ENCODE measurements around the gene ZNF451. TPM values are rescaled to one million over a fixed set of nuclear protein-coding genes. Genes with fewer than 3 reads are reported as not detected.

Gene ZNF451
- total RNA-seq, 2 experiments from 2014 or later = 48.7 to 50.6 TPM

DNA sequence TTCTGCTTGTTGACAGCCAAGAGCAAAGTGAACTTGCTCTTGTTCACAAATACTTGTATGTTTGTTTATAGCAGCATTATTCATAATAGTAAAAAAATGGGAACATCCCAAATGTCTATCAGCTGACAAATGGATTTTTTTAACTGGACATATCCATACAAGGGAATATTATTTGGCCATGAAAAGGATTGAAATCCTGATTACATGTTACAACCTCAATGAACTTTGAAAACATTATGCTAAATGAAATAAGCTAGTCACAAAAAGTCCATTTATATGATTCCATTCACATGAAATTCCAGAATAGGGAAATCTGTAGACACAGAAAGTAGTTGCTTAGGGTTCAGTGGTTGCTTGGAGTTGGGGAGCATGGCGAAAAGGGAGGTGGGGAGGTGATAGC is 53.7 kb downstream of the ZNF451 start:
- ChIA-PET POLR2A (no interaction called here), CTCF (interaction anchor here (0.6 kb wide), 1 partner anchor 11 kb away, joined by 3 read pairs; no protein-coding TSS in a partner anchor)

DNA sequence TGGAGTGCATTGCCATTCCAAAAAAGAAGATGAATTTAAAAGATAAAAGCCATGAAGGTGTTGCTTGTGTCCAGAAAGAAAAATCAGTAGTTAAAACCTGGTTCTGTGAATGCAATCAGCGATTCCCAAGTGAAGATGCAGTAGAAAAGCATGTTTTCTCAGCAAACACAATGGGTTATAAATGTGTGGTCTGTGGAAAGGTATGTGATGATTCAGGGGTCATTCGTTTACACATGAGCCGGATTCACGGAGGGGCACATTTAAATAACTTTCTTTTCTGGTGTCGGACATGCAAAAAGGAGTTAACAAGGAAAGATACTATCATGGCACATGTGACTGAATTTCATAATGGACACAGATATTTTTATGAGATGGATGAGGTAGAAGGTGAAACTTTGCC is 57.4 kb downstream of the ZNF451 start:
- POLR2A ChIA-PET = interaction anchor here (1.1 kb wide), 1 partner anchor 10 kb away, joined by 3 read pairs; no protein-coding TSS in a partner anchor
- CTCF ChIA-PET = no interaction called here

DNA sequence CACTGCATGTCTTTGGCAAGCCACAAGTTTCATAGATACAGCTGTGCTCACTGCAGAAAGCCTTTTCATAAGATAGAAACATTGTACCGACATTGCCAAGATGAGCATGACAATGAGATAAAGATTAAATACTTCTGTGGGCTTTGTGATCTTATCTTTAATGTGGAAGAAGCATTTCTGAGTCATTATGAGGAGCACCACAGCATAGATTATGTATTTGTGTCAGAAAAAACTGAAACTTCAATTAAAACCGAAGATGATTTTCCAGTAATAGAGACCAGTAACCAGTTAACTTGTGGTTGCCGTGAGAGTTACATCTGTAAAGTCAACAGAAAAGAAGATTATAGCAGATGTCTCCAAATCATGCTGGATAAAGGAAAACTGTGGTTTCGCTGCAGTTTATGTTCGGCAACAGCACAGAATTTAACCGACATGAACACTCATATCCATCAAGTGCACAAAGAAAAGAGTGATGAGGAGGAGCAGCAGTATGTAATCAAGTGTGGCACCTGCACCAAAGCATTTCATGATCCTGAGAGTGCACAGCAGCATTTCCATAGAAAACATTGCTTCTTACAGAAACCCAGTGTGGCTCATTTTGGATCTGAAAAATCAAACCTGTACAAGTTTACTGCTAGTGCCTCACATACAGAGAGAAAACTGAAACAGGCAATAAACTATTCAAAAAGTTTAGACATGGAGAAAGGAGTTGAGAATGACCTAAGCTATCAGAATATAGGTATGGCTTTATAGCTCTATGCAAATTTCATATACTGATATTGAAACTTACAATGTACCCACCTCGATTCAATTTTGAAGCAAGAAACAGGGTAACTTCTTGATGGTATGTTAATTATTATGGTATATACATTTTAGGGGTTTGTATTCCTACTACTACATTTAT is 58.2 kb downstream of the ZNF451 start:
- POLR2A ChIA-PET = interaction anchor here (1.1 kb wide), 1 partner anchor 11 kb away, joined by 3 read pairs; no protein-coding TSS in a partner anchor
- CTCF ChIA-PET = no interaction called here

DNA sequence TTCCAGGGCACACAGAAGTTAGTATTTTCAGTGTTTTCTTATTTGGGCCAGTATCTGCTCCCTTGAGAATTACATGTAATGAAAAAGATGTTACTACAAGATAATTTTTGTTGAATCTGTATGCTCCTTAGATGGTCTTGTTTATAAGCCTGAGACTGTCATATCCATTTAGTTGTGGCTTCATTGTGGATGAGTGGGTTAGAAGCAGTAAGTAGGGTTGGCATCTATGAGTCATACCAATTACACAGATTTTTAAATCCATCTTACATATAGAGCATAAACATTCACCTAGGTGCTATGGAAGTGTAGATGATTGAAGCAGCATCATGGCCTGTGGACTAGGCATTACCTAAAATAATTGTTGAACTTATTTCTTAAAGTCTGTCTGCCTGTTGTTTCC is 68.7 kb downstream of the ZNF451 start:
- ChIA-PET POLR2A (no interaction called here), CTCF (no interaction called here)

DNA sequence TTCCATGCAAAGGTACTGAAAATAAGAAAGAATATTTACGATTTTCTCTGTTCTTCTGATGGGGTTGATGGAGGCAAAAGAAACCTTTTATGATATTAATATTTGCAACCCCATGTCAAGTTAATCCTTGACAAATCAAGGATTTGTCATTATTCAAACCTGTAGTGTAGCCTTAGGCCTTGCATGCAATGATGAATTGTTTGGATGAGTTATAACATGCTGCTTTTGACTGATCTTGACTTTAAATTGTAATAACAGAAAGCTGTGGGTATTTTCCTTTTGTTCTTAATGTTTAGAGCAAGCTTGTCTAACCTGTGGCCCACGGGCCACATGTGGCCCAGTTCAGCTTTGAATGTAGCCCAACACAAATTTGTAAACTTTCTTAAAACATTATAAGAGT is 69.1 kb downstream of the ZNF451 start:
- POLR2A ChIA-PET = no interaction called here
- CTCF ChIA-PET = no interaction called here

DNA sequence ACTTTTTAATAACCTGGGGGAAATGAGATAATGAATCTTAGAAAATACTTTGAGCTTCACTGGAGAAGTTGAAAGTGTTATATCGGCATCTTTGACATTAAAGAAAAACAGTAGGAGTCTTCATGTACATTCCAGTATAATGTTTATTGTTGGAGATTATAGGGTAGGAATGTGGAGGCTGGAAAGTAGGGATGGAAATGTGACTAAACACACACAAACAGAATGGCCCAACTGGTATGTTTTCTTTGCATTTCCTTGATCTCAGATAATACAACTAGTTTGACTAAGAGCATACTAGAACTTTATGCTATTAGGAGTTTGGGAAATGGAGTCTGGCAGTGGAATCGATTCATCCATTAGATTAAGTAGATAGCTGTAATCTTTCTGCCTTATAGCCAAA is 72.0 kb downstream of the ZNF451 start:
- ChIA-PET POLR2A (no interaction called here), CTCF (no interaction called here)

DNA sequence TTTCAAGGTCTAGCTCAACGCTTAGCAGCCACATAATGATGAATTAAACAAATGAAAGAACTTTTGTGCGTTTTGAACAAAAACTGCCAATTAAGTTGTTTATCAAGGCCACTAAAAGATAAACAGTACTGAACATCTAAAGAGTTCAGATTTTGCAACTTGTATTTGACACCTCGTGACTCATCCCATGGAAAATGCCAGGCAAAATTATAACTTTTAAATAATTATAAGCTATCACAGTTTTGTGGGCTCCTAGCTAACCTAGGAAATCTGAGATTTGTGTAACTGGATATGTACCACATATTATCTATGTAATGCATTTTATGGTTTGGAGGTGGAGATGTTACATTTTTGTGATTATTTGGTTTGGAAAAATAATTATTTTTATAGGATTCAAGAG is 72.5 kb downstream of the ZNF451 start:
- POLR2A ChIA-PET = no interaction called here

DNA sequence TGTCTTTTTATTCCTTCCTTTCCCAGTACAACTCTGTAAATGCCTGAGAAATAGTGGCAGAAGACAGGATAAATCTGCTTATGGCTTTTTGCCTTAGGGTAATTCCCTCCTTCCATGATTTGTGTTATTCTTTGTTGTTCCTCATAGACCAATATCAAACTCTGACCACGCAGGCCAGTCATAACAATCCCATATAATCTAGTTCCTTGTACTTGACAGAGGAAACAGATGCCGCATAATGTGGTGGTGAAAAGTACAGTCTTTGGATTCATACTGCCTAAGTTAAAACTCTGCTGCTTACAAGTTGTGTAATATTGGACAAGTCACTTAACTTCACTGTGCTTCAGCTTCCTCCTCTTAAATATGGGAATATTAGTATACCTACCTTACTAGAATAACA is 74.0 kb downstream of the ZNF451 start:
- CTCF ChIA-PET = no interaction called here
- POLR2A ChIA-PET = no interaction called here

More for the DNA sequence above, 72.5 kb downstream of the ZNF451 start:
- CTCF ChIA-PET = no interaction called here

DNA sequence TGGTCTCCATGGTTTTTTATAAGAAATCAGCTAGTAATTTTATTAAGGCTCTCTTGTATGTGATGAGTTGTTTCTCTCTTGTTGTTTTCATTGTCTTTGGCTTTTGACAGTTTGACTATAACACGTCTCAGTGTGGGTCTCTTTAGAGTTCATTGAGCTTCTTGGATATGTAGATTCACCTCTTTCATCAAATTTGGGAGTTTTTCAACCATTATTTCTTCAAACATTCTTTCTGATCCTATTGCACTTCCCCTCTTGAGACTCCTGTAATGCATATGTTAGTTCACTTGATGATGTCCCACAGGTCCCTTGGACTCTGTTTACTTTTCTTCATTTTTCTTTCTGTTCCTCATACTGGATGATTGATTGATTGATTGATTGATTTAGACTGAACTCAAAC is 75.1 kb downstream of the ZNF451 start:
- CTCF ChIA-PET = no interaction called here
- POLR2A ChIA-PET = interaction anchor here (0.7 kb wide), 1 partner anchor 245 kb away, joined by 3 read pairs; no protein-coding TSS in a partner anchor

DNA sequence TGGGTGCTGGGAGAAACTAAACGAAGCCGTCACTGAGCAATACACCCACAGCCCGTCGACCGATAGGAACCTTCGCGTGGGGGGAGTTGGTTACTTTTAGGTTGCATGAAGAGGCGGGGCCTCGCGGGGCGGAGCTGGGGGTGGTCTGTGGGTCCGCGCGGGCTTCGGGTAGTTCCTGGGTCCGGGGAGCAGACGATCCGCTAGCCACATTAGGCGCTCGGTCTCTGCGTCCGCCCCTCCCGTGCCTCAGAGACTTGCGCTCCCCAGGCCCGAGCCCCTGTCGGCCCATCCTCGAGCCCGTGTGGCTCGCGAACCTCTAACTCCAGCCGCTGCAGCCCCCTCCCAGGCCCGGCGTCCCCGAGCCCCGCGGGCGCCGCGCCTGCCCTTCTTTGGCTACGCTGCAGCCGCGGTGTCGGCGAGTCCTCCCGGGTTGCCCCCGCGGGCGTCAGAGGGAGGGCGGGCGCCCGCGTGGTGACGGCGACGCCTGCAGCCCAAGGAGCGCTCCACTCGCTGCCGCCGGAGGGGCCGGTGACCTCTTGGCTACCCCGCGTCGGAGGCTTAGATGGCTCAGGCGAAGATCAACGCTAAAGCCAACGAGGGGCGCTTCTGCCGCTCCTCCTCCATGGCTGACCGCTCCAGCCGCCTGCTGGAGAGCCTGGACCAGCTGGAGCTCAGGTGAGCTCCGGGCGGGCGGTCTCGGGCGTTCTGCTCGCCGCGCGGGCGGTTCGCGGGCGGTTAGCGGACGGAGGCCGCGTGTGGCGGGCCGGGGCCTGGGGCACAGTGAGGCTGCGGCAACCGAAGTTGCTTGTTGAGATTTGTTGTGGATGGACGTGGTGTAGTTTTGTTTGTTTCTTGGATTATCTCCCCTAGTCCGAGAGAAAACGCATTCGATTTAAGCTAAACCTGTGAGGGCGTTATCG is 82.4 kb downstream of the ZNF451 start, which contains the start of gene BAG2:
Gene BAG2 (plus strand): TSS at position 191 of the 920 bp plus-strand sequence. CDS start 372 bp downstream, at position 563.
- POLR2A ChIA-PET = interaction anchor here (1.2 to 1.4 kb wide), 3 partner anchors 49 to 145 kb away, joined by 3 to 5 read pairs (median 5); partner anchors contain the start of gene PRIM2
- CTCF ChIA-PET = interaction anchor here (1.3 kb wide), 1 partner anchor 50 kb away, joined by 4 read pairs; the partner anchor contains the start of gene RAB23

DNA sequence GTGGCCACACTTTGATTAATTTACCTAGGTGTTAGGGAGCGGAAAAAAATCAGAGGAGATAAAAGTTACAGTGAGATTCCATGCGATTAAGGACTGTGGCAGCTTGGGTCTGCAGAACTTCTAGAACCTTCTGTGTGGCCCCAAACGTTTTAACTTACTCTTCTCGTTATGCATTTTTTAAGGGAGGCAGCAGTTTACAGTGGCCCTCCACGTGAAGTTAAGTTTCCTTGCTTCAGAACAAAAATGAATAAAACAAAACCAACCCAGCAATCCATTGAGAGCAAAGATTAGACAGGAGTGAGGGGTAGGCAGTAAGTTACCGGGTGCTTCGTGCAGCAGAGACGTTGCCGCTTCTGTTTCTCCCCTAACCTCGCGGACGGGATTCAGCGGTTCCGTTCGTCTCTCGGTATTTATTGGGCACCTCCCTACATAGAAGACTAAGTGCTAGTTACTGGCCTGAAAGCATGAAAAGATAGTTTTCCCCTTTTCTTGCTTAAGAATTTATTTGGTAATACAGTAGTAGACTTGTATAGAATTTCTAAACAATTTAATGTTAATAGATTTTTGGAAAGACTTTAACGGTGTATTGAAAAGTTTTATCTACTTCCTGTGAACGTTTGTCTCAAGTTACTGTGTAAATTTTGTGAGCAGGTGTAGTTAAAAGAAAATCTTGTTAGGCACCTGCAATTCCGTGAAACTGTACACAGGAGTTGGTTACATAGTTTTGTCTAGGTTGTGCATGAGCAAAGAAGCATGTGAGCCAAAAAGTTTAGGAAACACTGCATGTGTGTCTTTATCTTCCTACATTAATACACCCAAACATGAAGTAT is 83.3 kb downstream of the ZNF451 start:
- CTCF ChIA-PET = no interaction called here

DNA sequence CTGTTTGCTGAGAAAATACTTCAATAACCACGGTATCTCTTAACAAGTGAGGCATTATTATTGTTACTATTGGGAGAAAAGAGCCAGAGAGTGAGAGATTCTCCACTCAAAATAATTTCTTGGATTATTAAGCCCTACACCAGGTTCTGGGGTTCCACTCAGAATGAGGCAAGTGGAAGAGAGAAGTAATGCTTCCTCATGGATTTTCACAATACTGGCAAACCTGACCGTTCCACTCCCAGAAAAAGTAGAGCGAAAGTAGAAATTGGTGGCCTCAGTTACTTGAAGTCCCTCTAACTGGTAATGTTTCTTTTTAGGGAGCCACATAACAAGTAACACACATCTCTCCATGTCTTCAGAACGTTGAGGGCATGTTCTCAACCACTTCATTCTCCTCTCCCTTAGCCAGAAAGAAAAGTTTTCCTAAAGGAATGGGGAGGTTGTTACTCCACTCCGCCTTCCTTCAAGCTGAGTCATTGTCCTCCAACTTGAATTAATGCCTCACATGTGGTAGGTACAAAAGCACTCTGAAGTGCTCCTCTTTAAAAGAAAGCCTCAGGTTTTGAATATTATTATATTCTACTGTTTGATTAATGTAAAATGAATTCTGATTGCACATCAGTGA is 84.0 kb downstream of the ZNF451 start:
- ChIA-PET POLR2A (no interaction called here), CTCF (no interaction called here)

More for the DNA sequence above, 83.3 kb downstream of the ZNF451 start:
- POLR2A ChIA-PET = interaction anchor here (1.2 to 1.4 kb wide), 2 partner anchors 80 to 144 kb away, joined by 3 to 5 read pairs; partner anchors contain the start of gene PRIM2

DNA sequence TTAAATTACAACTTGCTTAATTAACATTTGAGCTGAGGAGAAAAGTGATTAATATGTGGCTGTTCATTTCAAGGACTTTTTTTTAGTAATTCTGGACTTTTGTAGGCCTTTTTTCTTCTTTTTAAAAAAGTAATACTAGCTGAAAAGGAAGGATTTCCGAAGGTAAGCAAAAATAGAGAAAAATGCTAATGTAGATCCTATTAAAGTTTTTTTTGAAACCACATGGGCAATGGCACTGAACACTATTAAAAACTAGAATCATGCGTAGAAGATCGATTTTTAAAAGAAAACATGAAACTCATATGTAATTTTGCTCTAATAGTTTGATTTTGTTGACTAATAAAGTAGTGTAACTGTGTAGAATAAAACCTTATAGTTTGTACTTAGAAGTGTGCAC is 84.5 kb downstream of the ZNF451 start:
- CTCF ChIA-PET = no interaction called here
- POLR2A ChIA-PET = no interaction called here

DNA sequence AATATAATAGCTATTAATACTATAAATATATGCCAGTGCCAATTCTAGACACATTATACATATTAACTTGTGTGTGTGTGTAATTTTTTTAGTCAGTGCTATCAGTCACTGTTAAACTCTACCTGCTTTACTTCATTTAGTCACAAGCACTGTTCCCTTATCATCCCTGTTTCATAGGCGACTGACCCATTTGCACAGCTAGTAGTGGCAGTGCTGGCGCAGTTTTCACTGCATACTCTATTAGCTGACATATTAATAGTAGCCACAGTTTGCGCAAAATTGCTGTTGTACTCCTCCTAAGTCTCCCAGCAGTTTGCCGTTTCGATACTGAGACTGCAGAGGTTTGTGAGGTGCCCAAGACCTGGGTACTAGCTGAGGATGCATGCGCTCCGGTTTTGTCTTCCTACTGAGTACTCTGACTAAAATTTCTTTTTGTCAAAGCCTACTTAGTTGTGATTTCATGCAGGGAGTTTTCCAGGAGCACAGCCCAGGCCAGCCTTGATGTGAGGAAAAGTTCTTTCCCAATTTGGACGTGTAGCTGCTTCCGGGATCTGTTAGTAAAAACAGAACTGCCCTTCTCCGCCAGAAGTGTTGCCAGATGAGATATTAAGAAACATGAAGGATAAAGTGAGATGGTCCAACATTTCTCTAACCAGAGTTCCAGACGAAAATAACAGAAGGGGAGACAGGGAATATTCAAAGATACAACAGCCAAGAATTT is 87.7 kb downstream of the ZNF451 start:
- CTCF ChIA-PET = no interaction called here

DNA sequence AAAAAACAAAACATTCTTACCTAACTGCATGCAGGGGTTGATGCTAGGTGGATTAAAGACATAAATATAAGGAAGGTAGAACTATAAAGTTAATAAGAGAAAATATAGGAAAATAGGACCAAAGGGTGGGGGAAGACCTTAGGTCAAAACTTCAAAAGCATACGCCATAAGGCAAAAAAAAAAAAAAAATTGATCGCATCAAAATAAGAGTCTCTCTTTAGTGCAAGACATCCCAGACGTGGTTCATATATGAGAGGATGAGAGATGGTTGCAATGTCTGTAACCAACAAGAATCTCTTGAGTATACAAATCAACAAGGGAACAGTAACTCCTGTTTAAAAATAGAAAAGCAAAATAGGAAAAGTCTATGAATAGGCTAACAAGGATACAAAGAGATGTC is 90.6 kb downstream of the ZNF451 start:
- CTCF ChIA-PET = no interaction called here
- POLR2A ChIA-PET = no interaction called here

More for the DNA sequence above, 87.7 kb downstream of the ZNF451 start:
- POLR2A ChIA-PET = interaction anchor here (0.6 kb wide), 1 partner anchor 127 kb away, joined by 3 read pairs; no protein-coding TSS in a partner anchor

DNA sequence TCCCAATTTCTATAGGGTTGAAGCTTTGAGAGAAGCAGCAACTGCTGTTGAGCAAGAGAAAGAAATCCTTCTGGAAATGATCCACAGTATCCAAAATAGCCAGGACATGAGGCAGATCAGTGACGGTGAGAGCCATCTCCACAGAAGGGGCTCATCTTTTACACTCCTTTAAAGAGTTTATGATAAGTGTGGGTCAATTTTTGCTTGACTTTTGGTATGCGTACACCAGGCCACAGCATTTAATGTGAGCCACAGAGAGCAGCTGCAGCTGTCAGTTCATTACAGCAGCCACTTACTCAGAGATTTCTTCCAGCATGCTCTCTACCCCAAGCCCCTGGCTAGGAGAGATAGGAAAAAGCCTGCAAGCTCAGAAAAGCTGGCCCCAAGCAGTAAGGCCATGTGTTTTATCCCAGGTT is 92.0 kb downstream of the ZNF451 start:
- ChIA-PET CTCF (no interaction called here), POLR2A (no interaction called here)

DNA sequence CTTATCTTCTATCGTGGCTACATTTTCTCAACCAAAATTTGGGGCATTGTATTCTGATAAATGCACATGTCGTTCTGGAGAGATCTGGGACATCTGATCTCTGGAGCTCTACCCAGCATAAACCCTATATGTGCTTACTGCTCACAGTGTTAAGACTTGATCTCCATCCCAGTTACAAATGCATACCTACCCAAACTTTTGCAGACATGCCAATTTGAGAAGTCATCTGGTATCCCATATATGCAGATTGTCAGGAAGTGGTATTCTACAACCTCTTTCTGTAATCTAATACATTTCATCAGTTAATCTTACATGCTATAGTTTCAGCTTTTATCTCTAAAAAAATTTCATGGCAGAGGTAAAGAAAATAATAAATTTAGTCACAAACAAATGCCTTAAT is 93.3 kb downstream of the ZNF451 start:
- CTCF ChIA-PET = no interaction called here
- POLR2A ChIA-PET = no interaction called here

DNA sequence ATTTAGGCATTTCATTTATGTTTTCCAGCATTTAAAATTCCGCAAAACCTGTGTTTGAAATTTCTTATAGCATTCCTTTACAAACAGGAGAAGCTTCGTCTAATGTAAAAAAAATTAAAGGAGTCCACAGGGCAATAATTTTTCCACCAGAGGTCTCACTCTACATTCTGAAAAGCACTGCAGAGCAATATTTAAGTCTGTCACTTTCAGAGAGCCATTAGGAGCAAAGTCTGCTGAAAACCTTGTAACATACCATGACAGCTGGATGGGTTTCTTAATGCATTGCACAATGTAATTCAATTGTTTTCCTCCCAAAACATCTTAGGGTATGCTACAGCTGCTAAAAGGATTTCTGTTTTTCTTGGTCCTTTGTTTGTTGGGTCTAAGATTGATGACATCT is 100.2 kb downstream of the ZNF451 start:
- CTCF ChIA-PET = interaction anchor here (1.4 to 1.7 kb wide), 2 partner anchors 15 to 127 kb away, joined by 3 to 4 read pairs; partner anchors contain the start of gene PRIM2
- POLR2A ChIA-PET = no interaction called here

Data from activated CD8-positive, alpha-beta memory T cell treated with anti-CD3 and anti-CD28 coated beads for 36 hours (primary cell).